HG03571 (cell line): ENCODE results near the gene HMGCS2.

Source experiments
- ATAC-seq: cut with Tn5 transposase; IDR thresholded peaks from one replicate; pipeline ENCODE4 v1.9.1; 2021; ENCODE audit not compliant: unreplicated experiment

The HMGCS2 gene

DNA sequence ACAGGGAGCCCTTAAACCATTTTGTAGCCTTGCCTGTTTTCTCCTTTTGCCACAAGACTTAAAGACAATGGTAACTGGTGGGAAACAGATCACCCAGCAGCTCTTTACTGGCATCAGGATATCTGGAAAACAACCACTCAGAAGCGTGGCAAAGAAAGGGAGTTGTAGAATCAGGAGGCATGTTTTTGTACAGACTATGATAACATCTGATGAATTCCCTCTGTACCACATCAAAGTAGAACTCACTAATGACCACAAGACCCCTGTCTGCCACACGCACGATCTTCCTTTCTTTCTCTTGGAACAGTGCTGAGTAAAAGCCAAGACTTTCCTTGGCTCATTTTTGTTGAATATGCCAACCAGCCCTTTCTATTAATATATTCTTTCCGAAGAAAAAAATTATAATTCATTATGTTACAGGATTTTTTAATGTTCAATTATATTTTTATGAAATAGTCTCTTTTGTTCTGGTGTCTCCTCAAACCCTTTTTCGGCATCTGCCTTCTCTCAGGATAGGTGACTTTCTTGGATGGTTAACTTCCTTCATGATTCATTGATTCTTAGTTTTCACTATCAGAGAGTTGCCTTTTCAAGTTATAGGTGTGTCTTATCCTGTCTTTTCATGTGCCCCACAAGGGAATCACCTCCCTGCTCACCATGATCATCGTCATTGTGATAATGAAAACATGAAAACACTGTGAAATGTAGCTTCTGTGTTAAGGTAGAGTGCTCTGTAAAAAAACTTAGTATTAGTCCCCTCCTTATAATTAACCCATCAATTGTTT, 64.8 kb downstream of the HMGCS2 start:
- no peak for ATAC-seq

DNA sequence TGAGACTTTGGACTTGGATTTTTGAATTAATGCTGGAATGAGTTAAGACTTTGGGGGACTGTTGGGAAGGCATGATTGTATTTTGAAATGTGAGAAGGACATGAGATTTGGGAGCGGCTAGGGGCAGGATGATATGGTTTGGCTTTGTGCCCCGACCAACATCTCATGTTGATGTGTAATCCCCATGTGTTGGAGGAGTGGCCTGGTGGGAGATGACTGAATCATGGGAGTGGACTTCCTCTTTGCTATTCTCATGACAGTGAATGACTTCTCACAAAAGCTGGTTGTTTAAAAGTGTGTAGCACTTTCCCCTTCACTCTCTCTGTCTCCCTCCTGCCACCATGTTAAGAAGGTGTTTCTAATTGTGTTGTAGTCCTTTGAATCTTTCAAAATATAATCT, 66.3 kb downstream of the HMGCS2 start:
- ATAC-seq, result no peak

DNA sequence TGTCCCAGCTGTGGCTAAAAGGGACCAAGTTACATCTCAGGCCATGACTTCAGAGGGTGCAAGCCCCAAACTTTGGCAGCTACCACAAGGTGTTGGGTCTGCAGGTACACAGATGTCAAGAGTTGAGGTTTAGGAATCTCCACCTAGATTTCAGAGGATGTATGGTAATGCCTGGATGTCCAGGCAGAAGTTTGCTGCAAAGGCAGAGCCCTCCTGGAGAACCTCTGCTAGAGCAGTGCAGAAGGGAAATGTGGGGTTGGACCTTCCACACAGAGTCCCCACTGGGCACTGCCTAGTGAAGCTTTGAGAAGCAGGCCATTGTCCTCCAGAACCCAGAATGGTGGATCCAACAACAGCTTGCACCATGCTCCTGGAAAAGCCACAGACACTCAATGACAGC, 67.0 kb downstream of the HMGCS2 start:
- ATAC-seq, result no peak

DNA sequence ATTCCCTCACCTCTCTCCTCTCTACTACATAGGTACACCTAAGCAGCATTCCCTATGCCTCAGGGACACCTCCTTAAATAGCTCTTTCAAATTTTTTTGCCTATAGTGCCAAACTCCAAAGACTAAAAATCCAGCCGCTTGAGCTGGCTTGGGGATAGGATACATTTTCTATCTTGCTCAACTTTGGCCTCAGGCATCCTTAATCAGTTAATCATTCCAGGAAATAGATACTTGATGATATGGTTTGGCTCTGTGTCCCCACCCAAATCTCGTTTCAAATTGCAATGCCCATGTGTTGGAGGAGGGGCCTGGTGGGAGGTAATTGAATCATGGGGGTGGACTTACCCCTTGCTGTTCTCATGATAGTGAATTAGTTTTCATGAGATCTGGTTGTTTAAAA, 68.4 kb downstream of the HMGCS2 start:
- ATAC-seq, result no peak
